Measurements from ENCODE around the gene ZNF333. TPM values are rescaled to one million over a fixed set of nuclear protein-coding genes. Genes with fewer than 3 reads are reported as not detected.
"Not testable (repeated sequence)": the region's sequence is repeated elsewhere in the genome, so short reads cannot be mapped to it uniquely, and the experiment has no call there.

ZNF333 gene
- total RNA-seq, 1 donor, result 31.1 TPM

- H3K4me2 ChIP-seq (ENCODE audit: insufficient read depth, low read length), result no peak overlapping the region
- no peaks in the 10 kb centered on the region for H3K79me2 ChIP-seq (ENCODE audit: insufficient read depth, low read length)
These were observed 82.6 kb downstream of the ZNF333 start for GRCh38 chr19:14772467-14772866.

GRCh38 chr19:14772995-14773394 lies 83.1 kb downstream of the ZNF333 start:
- no peak overlapping the region for H3K4me3 ChIP-seq (ENCODE audit: insufficient read depth, low read length)

More at GRCh38 chr19:14772467-14772866, 82.6 kb downstream of the ZNF333 start:
- no peak overlapping the region for H3K27ac ChIP-seq (ENCODE audit: low read depth, low read length)
- no peaks in the 10 kb centered on the region for H3K27me3 ChIP-seq (ENCODE audit: insufficient read depth, low read length)
- peaks cover 5% of the 10 kb centered on the region for H3K36me3 ChIP-seq (ENCODE audit: insufficient read depth, low read length)
- no peak overlapping the region for H2AFZ ChIP-seq (ENCODE audit: low read length)
- no peak for TF ChIP-seq CTCF (IDR thresholded peaks at IDR 0.05; ENCODE audit: extremely low read depth, low read depth, low read length)
- no peaks in the 10 kb centered on the region for H4K20me1 ChIP-seq (ENCODE audit: insufficient read depth, low read length)
- no peak overlapping the region for H3K4me3 ChIP-seq (ENCODE audit: insufficient read depth, low read length)
- H3K9me3 ChIP-seq (ENCODE audit: low read depth, low read length), result no peaks in the 10 kb centered on the region
- peak; percentile 9 for DNase-seq (ENCODE audit: insufficient read length, low spot score, missing footprints)
- H3K4me1 ChIP-seq (ENCODE audit: insufficient read depth, low read length), result no peaks in the 10 kb centered on the region

GRCh38 chr19:14773722-14774121 lies 83.9 kb downstream of the ZNF333 start:
- not testable (repeated sequence) for H3K4me1 ChIP-seq (ENCODE audit: insufficient read depth, low read length); H3K27me3 ChIP-seq (ENCODE audit: insufficient read depth, low read length); H3K36me3 ChIP-seq (ENCODE audit: insufficient read depth, low read length); DNase-seq (ENCODE audit: insufficient read length, low spot score, missing footprints); H3K79me2 ChIP-seq (ENCODE audit: insufficient read depth, low read length); H4K20me1 ChIP-seq (ENCODE audit: insufficient read depth, low read length); H3K4me3 ChIP-seq (ENCODE audit: insufficient read depth, low read length); H3K27ac ChIP-seq (ENCODE audit: low read depth, low read length); H3K9me3 ChIP-seq (ENCODE audit: low read depth, low read length); H3K4me2 ChIP-seq (ENCODE audit: insufficient read depth, low read length); H2AFZ ChIP-seq (ENCODE audit: low read length)

More at GRCh38 chr19:14772995-14773394, 83.1 kb downstream of the ZNF333 start:
- Histone ChIP-seq H2AFZ (ENCODE audit: low read length) (no peak overlapping the region), H3K4me2 (ENCODE audit: insufficient read depth, low read length) (no peak overlapping the region), H3K79me2 (ENCODE audit: insufficient read depth, low read length) (no peaks in the 10 kb centered on the region), H3K9me3 (ENCODE audit: low read depth, low read length) (no peaks in the 10 kb centered on the region), H3K4me1 (ENCODE audit: insufficient read depth, low read length) (no peaks in the 10 kb centered on the region), H4K20me1 (ENCODE audit: insufficient read depth, low read length) (no peaks in the 10 kb centered on the region), H3K27me3 (ENCODE audit: insufficient read depth, low read length) (no peaks in the 10 kb centered on the region), H3K36me3 (ENCODE audit: insufficient read depth, low read length) (peaks cover 5% of the 10 kb centered on the region), H3K27ac (ENCODE audit: low read depth, low read length) (no peak overlapping the region)
- no peak for TF ChIP-seq CTCF (IDR thresholded peaks at IDR 0.05; ENCODE audit: extremely low read depth, low read depth, low read length)
- no peak for DNase-seq (ENCODE audit: insufficient read length, low spot score, missing footprints)

- H3K4me3 ChIP-seq (ENCODE audit: insufficient read depth, low read length), result no peak overlapping the region
- no peaks in the 10 kb centered on the region for H3K79me2 ChIP-seq (ENCODE audit: insufficient read depth, low read length)
- H3K4me1 ChIP-seq (ENCODE audit: insufficient read depth, low read length), result no peaks in the 10 kb centered on the region
- no peak for DNase-seq (ENCODE audit: insufficient read length, low spot score, missing footprints)
- H3K27me3 ChIP-seq (ENCODE audit: insufficient read depth, low read length), result no peaks in the 10 kb centered on the region
- no peak overlapping the region for H2AFZ ChIP-seq (ENCODE audit: low read length)
- TF ChIP-seq CTCF (IDR thresholded peaks at IDR 0.05; ENCODE audit: extremely low read depth, low read depth, low read length), result no peak
- H4K20me1 ChIP-seq (ENCODE audit: insufficient read depth, low read length), result no peaks in the 10 kb centered on the region
- H3K9me3 ChIP-seq (ENCODE audit: low read depth, low read length), result no peaks in the 10 kb centered on the region
- H3K36me3 ChIP-seq (ENCODE audit: insufficient read depth, low read length), result peaks cover 3% of the 10 kb centered on the region
- H3K27ac ChIP-seq (ENCODE audit: low read depth, low read length), result no peak overlapping the region
- H3K4me2 ChIP-seq (ENCODE audit: insufficient read depth, low read length), result no peak overlapping the region
These were observed 84.5 kb downstream of the ZNF333 start for GRCh38 chr19:14774373-14774772.

- not testable (repeated sequence) for H3K27ac ChIP-seq (ENCODE audit: low read depth, low read length); H4K20me1 ChIP-seq (ENCODE audit: insufficient read depth, low read length); H3K27me3 ChIP-seq (ENCODE audit: insufficient read depth, low read length); H3K36me3 ChIP-seq (ENCODE audit: insufficient read depth, low read length); H3K79me2 ChIP-seq (ENCODE audit: insufficient read depth, low read length); DNase-seq (ENCODE audit: insufficient read length, low spot score, missing footprints); H3K4me3 ChIP-seq (ENCODE audit: insufficient read depth, low read length); H3K4me1 ChIP-seq (ENCODE audit: insufficient read depth, low read length); H2AFZ ChIP-seq (ENCODE audit: low read length); H3K9me3 ChIP-seq (ENCODE audit: low read depth, low read length)
- peak overlapping the region; percentile 83 for H3K4me2 ChIP-seq (ENCODE audit: insufficient read depth, low read length)
These were observed 85.5 kb downstream of the ZNF333 start for GRCh38 chr19:14775326-14775725.

Data from osteoblast (primary cell).